Kidney (tissue), 14 donors: ENCODE results near the gene DAPL1. TPM values are rescaled to one million over a fixed set of nuclear protein-coding genes. Genes with fewer than 3 reads are reported as not detected.

Experiments
- DNase-seq, 5 donors: peaks; one replicate each; pipeline ENCODE4 v3.0.0-alpha.2; 2013 to 2020
- FAIRE-seq: peaks from 2 replicates; lab custom pipeline; 2012; peaks lifted over from hg19 to GRCh38; lab: Jason Lieb, UNC
- H3K27ac ChIP-seq, 2 donors: one replicate each; pipeline ENCODE4 v1.7.0; 2013; ENCODE audit warnings: low read depth in 2 of 2, low read length in 2 of 2, inconsistent platforms in 1 of 2
- H3K27me3 ChIP-seq: one replicate; pipeline ENCODE4 v1.7.1; 2013; ENCODE audit warnings: low read length, inconsistent platforms; ENCODE audit not compliant: control insufficient read depth, insufficient read depth
- H3K36me3 ChIP-seq, 3 donors: one replicate each; pipeline versions ENCODE4 v1.7.0 to v1.7.1; 2013; ENCODE audit warnings: low read length in 3 of 3, control low read depth in 1 of 3, inconsistent platforms in 1 of 3; ENCODE audit not compliant: insufficient read depth in 3 of 3, control insufficient read depth in 2 of 3
- H3K4me1 ChIP-seq, 3 donors: one replicate each; pipeline versions ENCODE4 v1.7.0 to v1.7.1; 2013; ENCODE audit warnings: low read length in 3 of 3, inconsistent platforms in 1 of 3, low read depth in 1 of 3; ENCODE audit not compliant: control insufficient read depth in 2 of 3, insufficient read depth in 2 of 3
- H3K4me3 ChIP-seq, 3 donors: one replicate each; pipeline versions ENCODE4 v1.7.0 to v1.8.1; 2013; ENCODE audit warnings: low read length in 3 of 3, control low read depth in 1 of 3, inconsistent platforms in 1 of 3
- H3K9ac ChIP-seq, 3 donors: one replicate each; pipeline versions ENCODE4 v1.7.0 to v1.7.1; 2013; ENCODE audit warnings: low read length in 3 of 3, control low read depth in 1 of 3, inconsistent platforms in 1 of 3
- H3K9me3 ChIP-seq, 3 donors: one replicate each; pipeline versions ENCODE4 v1.7.0 to v1.7.1; 2013; ENCODE audit warnings: low read length in 3 of 3, control low read depth in 1 of 3, inconsistent platforms in 1 of 3; ENCODE audit not compliant: control insufficient read depth in 2 of 3, insufficient read depth in 1 of 3
- intact Hi-C: fragments of 100-400 bp; cut with DNase I; formaldehyde crosslinking; loops from one replicate; pipeline ENCODE4 v1.11.1; 2022
- polyA plus RNA-seq: library from polyadenylated mRNA; stranded (reverse); fragments of 350-450 nt; fragmentation: Illumina TruSeq; extraction: RNeasy Lipid Tissue Mini Kit (QIAGEN cat#74804); gene quantifications from one replicate; pipeline ENCODE4 v1.2.3, GENCODE V29; 2014; ENCODE audit warnings: low read depth, low replicate concordance; ENCODE audit not compliant: insufficient read depth
- total RNA-seq: library from RNA; stranded (reverse); fragmentation: NEBNext Ultra II Directional; extraction: Animal tissue kit (Norgen Biotek cat#: 25700); gene quantifications from one replicate; pipeline ENCODE4 v1.2.1, GENCODE V29; 2021
- TF ChIP-seq, protein P1 (sequence below): IDR thresholded peaks from 3 replicates; pipeline ENCODE4 v1.5.1; 2012; ENCODE audit warnings: mild to moderate bottlenecking, moderate library complexity, borderline replicate concordance; ENCODE audit not compliant: insufficient read depth; ENCODE audit errors: extremely low read depth
- donor health status: control.
- donor health status: control.
- donor health status: control.
- donor health status: control.
- donor health status: control.
- donor health status: DM: yes; HTN: yes; CAD: no.
- donor health status: Normal renal cell carcinoma (clear cell type).

Gene DAPL1
- total and polyA plus RNA-seq, 2 donors from 2014 or later, result 0.50 to 3.6 TPM

DNA sequence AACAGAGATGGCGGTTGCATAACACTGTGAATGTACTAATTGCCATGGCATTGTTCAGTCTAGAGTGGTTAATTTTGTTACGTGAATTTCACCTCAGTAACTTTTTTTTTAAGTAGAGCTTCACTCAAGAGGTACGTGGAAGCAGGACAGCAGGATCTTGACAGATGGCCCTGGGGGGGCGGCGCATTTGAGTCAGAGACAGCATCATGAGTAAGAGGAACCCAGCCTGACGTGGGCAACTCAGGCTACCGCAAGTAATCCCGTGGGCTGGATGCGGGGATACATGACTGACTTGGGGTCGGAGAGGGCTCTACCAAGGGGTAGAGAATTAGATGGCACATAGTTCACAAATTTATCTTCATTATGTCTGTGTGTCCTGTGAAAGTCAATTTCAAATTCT, 38.1 kb upstream of the DAPL1 start:
- no peak overlapping the region for H3K9ac ChIP-seq
- H3K36me3 ChIP-seq, result no peaks in the 10 kb centered on the region
- no peak overlapping the region for H3K4me3 ChIP-seq
- DNase-seq, result no peak
- H3K27me3 ChIP-seq, result no peaks in the 10 kb centered on the region
- H3K27ac ChIP-seq, result no peak overlapping the region
- intact Hi-C loops, result loop anchor here (10.0 kb wide), 1 partner anchor 732 kb away; no protein-coding TSS in a partner anchor
- H3K9me3 ChIP-seq, result no peaks in the 10 kb centered on the region
- no peaks in the 10 kb centered on the region for H3K4me1 ChIP-seq
- TF ChIP-seq, protein P1, sequence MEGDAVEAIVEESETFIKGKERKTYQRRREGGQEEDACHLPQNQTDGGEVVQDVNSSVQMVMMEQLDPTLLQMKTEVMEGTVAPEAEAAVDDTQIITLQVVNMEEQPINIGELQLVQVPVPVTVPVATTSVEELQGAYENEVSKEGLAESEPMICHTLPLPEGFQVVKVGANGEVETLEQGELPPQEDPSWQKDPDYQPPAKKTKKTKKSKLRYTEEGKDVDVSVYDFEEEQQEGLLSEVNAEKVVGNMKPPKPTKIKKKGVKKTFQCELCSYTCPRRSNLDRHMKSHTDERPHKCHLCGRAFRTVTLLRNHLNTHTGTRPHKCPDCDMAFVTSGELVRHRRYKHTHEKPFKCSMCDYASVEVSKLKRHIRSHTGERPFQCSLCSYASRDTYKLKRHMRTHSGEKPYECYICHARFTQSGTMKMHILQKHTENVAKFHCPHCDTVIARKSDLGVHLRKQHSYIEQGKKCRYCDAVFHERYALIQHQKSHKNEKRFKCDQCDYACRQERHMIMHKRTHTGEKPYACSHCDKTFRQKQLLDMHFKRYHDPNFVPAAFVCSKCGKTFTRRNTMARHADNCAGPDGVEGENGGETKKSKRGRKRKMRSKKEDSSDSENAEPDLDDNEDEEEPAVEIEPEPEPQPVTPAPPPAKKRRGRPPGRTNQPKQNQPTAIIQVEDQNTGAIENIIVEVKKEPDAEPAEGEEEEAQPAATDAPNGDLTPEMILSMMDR, result no peak
- no peak for FAIRE-seq

DNA sequence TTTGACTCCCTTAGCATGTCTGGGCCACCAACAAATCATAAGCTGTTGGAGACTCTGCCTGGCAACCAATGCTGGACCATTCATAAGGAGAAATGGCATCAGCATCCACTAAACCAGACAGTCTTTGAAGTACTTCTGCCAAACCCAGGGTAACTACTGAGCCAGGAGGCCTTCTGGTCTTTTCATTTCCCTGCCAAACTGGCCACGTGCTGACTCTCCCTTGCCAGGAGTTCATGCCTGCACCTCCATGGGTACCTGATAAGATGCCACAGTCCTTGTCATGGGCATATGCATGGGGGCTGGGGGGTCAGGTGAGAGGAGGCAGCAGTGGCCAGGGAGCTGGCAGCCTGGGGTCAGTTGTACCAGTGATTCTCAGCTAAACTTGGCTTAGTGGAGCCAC, 34.2 kb upstream of the DAPL1 start:
- TF ChIP-seq, protein P1, result no peak
- intact Hi-C loops, result no loop called here
- Histone ChIP-seq H3K27ac (no peak overlapping the region), H3K27me3 (no peaks in the 10 kb centered on the region), H3K4me3 (no peak overlapping the region), H3K4me1 (no peaks in the 10 kb centered on the region), H3K9me3 (no peaks in the 10 kb centered on the region), H3K9ac (no peak overlapping the region), H3K36me3 (no peaks in the 10 kb centered on the region)
- DNase-seq, result no peak
- FAIRE-seq, result no peak

DNA sequence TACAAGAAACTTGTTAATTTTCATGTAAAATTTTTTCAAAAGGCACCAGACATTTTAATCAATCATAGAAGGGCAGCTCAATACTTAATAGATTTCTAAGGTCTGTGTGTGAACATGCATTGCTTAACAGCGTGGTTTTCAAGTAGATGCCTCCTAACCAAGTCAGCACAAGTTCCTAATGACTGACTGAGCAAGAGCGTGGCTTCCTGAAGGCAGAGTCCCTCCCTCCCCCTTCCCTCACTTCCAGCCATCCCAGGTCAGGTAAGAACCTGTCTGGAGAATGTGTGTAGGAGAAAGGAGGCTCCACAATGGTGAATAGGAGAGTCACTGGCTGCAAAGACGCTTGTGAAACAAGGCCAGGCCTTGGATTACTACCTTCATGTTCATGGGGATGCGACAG, 33.5 kb upstream of the DAPL1 start:
- Histone ChIP-seq H3K4me3 (no peak overlapping the region), H3K27me3 (no peaks in the 10 kb centered on the region), H3K9me3 (no peaks in the 10 kb centered on the region), H3K36me3 (no peaks in the 10 kb centered on the region), H3K27ac (no peak overlapping the region), H3K4me1 (no peaks in the 10 kb centered on the region), H3K9ac (no peak overlapping the region)
- intact Hi-C loops, result no loop called here
- TF ChIP-seq, protein P1, result no peak
- FAIRE-seq, result no peak
- peak in 1 of 5 donors; percentile 59 for DNase-seq

DNA sequence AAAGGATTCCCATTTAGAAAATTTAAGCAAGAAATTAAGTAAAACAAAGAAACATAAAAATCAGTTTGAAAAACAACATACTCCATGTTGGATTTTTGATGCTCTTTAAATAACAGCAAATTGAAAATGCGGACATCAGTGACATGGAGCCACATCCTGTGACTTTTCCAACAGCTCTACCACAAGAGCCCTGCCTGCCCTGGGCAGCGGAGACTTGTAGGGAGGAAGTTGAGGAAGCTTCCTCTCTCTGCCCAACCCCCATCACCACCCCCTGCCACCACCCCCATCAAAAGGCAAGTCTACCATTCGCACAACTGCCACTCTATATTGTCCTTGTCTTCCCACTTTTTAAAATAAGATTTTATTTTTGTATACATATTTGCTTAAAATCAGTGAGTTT, 32.8 kb upstream of the DAPL1 start:
- Histone ChIP-seq H3K36me3 (no peaks in the 10 kb centered on the region), H3K27me3 (no peaks in the 10 kb centered on the region), H3K9ac (no peak overlapping the region), H3K4me3 (no peak overlapping the region), H3K4me1 (no peaks in the 10 kb centered on the region), H3K9me3 (no peaks in the 10 kb centered on the region), H3K27ac (no peak overlapping the region)
- intact Hi-C loops, result no loop called here
- TF ChIP-seq, protein P1, result no peak
- FAIRE-seq (no peak), DNase-seq (no peak)
